PC-3 (cell line): ENCODE measurements around the gene SRP14. TPM values are rescaled to one million over a fixed set of nuclear protein-coding genes. Genes with fewer than 3 reads are reported as not detected.

Experiments used
- ATAC-seq: fragments of 200-7000 bp; cut with Tn5 transposase; 2 replicates; pipeline ENCODE4 v1.9.1; 2020; ENCODE audit warnings: mild to moderate bottlenecking, moderate library complexity
- BruUV-seq: library from RNA; stranded (reverse); fragments of 400-500 nt; replicated peaks from 2 replicates; lab custom pipeline; 2021; lab: Mats Ljungman, UMichigan
- CTCF ChIA-PET: fragments of 300-600 bp; sonication (Branson Sonifier 250); formaldehyde crosslinking; loops from one replicate; lab custom pipeline; 2022; ENCODE audit warnings: antibody characterized with exemption; lab: Charles Lee
- POLR2A ChIA-PET: fragments of 300-600 bp; sonication (Branson Sonifier 250); formaldehyde crosslinking; loops from one replicate; lab custom pipeline; 2022; ENCODE audit warnings: antibody characterized with exemption; ENCODE audit not compliant: unreplicated experiment; lab: Charles Lee
- DNase-seq: peaks from one replicate; pipeline ENCODE4 v3.0.0-alpha.2; 2015
- H2AFZ ChIP-seq: fragments of 300-600 bp; sonication (generic); 2 replicates; pipeline ENCODE4 v1.6.0; 2016; ENCODE audit warnings: antibody characterized with exemption, low read length
- H3F3A ChIP-seq: fragments of 300-600 bp; sonication (generic); one replicate; pipeline ENCODE4 v1.6.0; 2017; ENCODE audit warnings: antibody characterized with exemption, low read length, control low read depth, mild to moderate bottlenecking; ENCODE audit not compliant: unreplicated experiment
- H3K27ac ChIP-seq: fragments of 300-600 bp; sonication (generic); 2 replicates; pipeline ENCODE4 v1.5.1; 2016; ENCODE audit warnings: mild to moderate bottlenecking, low read length
- H3K27me3 ChIP-seq: fragments of 300-600 bp; sonication (generic); 2 replicates; pipeline ENCODE4 v1.6.1; 2016; ENCODE audit warnings: low read length, mixed read lengths
- H3K36me3 ChIP-seq: fragments of 300-600 bp; sonication (generic); 2 replicates; pipeline ENCODE4 v1.6.1; 2016; ENCODE audit warnings: low read depth, mixed run types, low read length, mixed read lengths
- H3K4me1 ChIP-seq: fragments of 300-600 bp; sonication (generic); 2 replicates; pipeline ENCODE4 v1.5.1; 2016; ENCODE audit warnings: low read length; ENCODE audit not compliant: insufficient read depth
- H3K4me2 ChIP-seq: fragments of 300-600 bp; sonication (generic); 2 replicates; pipeline ENCODE4 v1.6.0; 2016; ENCODE audit warnings: low read length
- H3K4me3 ChIP-seq: fragments of 300-600 bp; sonication (generic); 2 replicates; pipeline ENCODE4 v1.5.1; 2016; ENCODE audit warnings: mild to moderate bottlenecking, low read length, mixed read lengths
- H3K79me2 ChIP-seq: fragments of 300-600 bp; sonication (generic); 2 replicates; pipeline ENCODE4 v1.6.1; 2017; ENCODE audit warnings: low read length, mixed read lengths
- H3K9ac ChIP-seq: fragments of 300-600 bp; sonication (generic); 2 replicates; pipeline ENCODE4 v1.6.0; 2016; ENCODE audit warnings: mild to moderate bottlenecking, low read length
- H3K9me2 ChIP-seq: fragments of 300-600 bp; sonication (generic); replicated peaks from 2 replicates; pipeline ENCODE4 v1.6.1; 2016; ENCODE audit warnings: mixed run types, low read length, mixed read lengths
- H3K9me3 ChIP-seq: fragments of 300-600 bp; sonication (generic); 2 replicates; pipeline ENCODE4 v1.6.1; 2016; ENCODE audit warnings: low read length, mixed read lengths
- H4K20me1 ChIP-seq: fragments of 300-600 bp; sonication (generic); 2 replicates; pipeline ENCODE4 v1.6.1; 2016; ENCODE audit warnings: low read length, mixed read lengths
- CTCF ChIP-seq: fragments of 300-600 bp; sonication (generic); conservative IDR thresholded peaks from 2 replicates; pipeline ENCODE4 v1.5.1; 2017; ENCODE audit warnings: antibody characterized with exemption, low read depth, mild to moderate bottlenecking, low read length
- EZH2 ChIP-seq: fragments of 300-600 bp; sonication (generic); IDR thresholded peaks from one replicate; pipeline ENCODE4 v1.6.1; 2017; ENCODE audit warnings: antibody characterized with exemption, mild to moderate bottlenecking, low read length; ENCODE audit not compliant: unreplicated experiment
- EZH2phosphoT487 ChIP-seq: fragments of 300-600 bp; sonication (generic); IDR thresholded peaks from 2 replicates; pipeline ENCODE4 v1.6.1; 2018; ENCODE audit warnings: mild to moderate bottlenecking, antibody characterized with exemption, low read length, borderline replicate concordance
- intact Hi-C: fragments of 100-400 bp; cut with micrococcal nuclease; formaldehyde crosslinking; loops from 2 replicates; pipeline ENCODE4 v1.9.0; 2023
- total RNA-seq: library from RNA; depleted of rRNA; stranded (reverse); fragments of >200 nt; gene quantifications from 2 replicates; pipeline ENCODE4 v1.2.3, GENCODE V29; 2014

Gene SRP14
- total RNA-seq, 1 experiment from 2014 or later: 362 TPM

- Histone ChIP-seq H2AFZ (no peak overlapping the region), H3K9me3 (no peaks in the 10 kb centered on the region), H3K4me1 (no peaks in the 10 kb centered on the region), H4K20me1 (no peaks in the 10 kb centered on the region), H3K79me2 (no peaks in the 10 kb centered on the region), H3K27ac (no peak overlapping the region), H3K4me2 (no peak overlapping the region), H3F3A (no peaks in the 10 kb centered on the region), H3K27me3 (no peaks in the 10 kb centered on the region), H3K9me2 (no peaks in the 10 kb centered on the region), H3K36me3 (peaks cover 64% of the 10 kb centered on the region), H3K4me3 (no peak overlapping the region), H3K9ac (no peak overlapping the region)
- intact Hi-C loops: no loop called here
- BruUV-seq: no TSS peak
- ChIA-PET POLR2A (no interaction called here), CTCF (no interaction called here)
- TF ChIP-seq EZH2phosphoT487 (no peak), CTCF (no peak)
- no peak for DNase-seq
- ATAC-seq: no peak
Observed at GRCh38 chr15:40028193-40028592, 10.8 kb downstream of the SRP14 start.

GRCh38 chr15:40016224-40016865 is 22.6 kb downstream of the SRP14 start:
- POLR2A ChIA-PET: interaction anchor here (0.6 kb wide), 1 partner anchor 91 kb away, joined by 4 read pairs; no protein-coding TSS in a partner anchor

More at GRCh38 chr15:40016224-40016865, 22.6 kb downstream of the SRP14 start:
- Histone ChIP-seq H3K9me3 (peaks cover 11% of the 10 kb centered on the region; the same call in 1 of the 2 replicates), H3K9ac (no peak overlapping the region), H3K4me1 (no peaks in the 10 kb centered on the region), H3K9me2 (no peaks in the 10 kb centered on the region), H3K4me3 (no peak overlapping the region), H3K79me2 (no peaks in the 10 kb centered on the region), H4K20me1 (no peaks in the 10 kb centered on the region), H3K27ac (no peak overlapping the region), H3K27me3 (no peaks in the 10 kb centered on the region), H3K36me3 (peaks cover 74% of the 10 kb centered on the region), H2AFZ (no peak overlapping the region), H3F3A (no peaks in the 10 kb centered on the region), H3K4me2 (no peak overlapping the region)
- intact Hi-C loops: no loop called here
- BruUV-seq: no TSS peak
- no peak for DNase-seq
- CTCF ChIA-PET: no interaction called here
- ATAC-seq: peak; percentile 58
- TF ChIP-seq CTCF (no peak), EZH2 (no peak), EZH2phosphoT487 (no peak)
